Nucleus accumbens (tissue), 56 donors: ENCODE results near the gene AMY2B.
"Not testable (repeated sequence)": the region's sequence is repeated elsewhere in the genome, so short reads cannot be mapped to it uniquely, and the experiment has no call there.

ENCODE experiments used
- DNase-seq, 56 donors: peaks; one replicate each; lab custom pipeline; 2025; lab: John Stamatoyannopoulos, UW

The AMY2B gene

GRCh38 chr1:103616362-103616761 lies 45.0 kb downstream of the AMY2B start:
- no peak for DNase-seq

DNA sequence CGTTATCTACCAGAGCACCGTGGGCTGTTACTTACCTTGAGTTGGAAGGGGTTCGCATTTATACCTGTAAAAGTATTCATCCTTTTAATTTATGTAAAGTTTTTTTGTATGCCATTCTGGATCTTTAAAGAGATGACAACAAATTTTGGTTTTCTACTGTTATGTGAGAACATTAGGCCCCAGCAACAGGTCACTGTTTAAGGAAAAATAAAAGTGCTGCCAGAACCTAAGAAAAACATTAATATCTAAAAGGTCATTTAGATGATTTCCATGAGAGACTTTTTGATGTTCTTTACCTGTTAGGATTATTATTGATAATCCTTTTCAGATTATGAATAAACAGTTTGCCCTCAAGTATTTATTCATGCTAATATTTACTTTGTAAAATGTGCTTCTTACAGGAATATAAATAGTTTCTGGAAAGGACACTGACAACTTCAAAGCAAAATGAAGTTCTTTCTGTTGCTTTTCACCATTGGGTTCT lies 45.6 kb downstream of the AMY2B start, which contains the start of gene AMY2A:
Gene AMY2A, plus strand, starts transcription at position 434 of the 484 bp plus-strand sequence. Its CDS starts 14 bp downstream, at position 448.
- not testable (repeated sequence) for DNase-seq

DNA sequence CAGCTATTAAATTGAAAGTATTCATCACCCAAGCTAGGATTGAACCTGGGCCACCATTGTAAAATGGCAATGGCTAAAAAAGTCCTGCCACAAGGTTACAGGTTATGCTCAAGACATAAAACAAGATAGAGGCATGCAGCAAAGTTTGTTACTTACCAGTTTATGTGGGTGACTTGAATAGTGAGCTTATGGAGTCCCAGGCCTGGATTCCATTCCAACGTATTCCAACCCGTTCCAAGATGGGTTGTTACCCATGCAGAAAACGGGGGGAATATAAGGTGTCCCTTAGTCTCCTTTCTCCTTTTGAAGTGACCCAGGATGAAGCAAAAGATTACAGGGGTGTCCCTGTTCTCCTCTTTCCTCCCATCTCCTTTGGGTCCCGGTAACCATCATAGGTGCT lies 56.0 kb downstream of the AMY2B start:
- DNase-seq, result not testable (repeated sequence)
